Upper lobe of left lung (tissue), 6 donors: ENCODE results near the gene SOX13. TPM values are rescaled to one million over a fixed set of nuclear protein-coding genes. Genes with fewer than 3 reads are reported as not detected.

Source experiments
- ATAC-seq, 2 donors: fragments of 200-7000 bp; cut with Tn5 transposase; one replicate each; pipeline ENCODE4 v1.9.1; 2022; ENCODE audit warnings: mild to moderate bottlenecking in 2 of 2, moderate library complexity in 2 of 2; ENCODE audit not compliant: low FRiP score in 2 of 2
- DNase-seq, 2 donors: peaks; one replicate each; pipeline ENCODE4 v3.0.0-alpha.2; 2019 to 2020
- H3K27ac ChIP-seq, 4 donors: fragments of 200-600 bp; sonication (generic); one replicate each; pipeline ENCODE4 v1.5.1; 2016 to 2019
- H3K27me3 ChIP-seq, 4 donors: fragments of 200-600 bp; sonication (generic); one replicate each; pipeline ENCODE4 v1.5.1; 2017 to 2019
- H3K36me3 ChIP-seq, 4 donors: fragments of 200-600 bp; sonication (generic); one replicate each; pipeline ENCODE4 v1.5.1; 2016 to 2019
- H3K4me1 ChIP-seq, 4 donors: fragments of 200-600 bp; sonication (generic); one replicate each; pipeline ENCODE4 v1.5.1; 2018 to 2019
- H3K4me3 ChIP-seq, 4 donors: fragments of 200-600 bp; sonication (generic); one replicate each; pipeline ENCODE4 v1.5.1; 2017 to 2019; ENCODE audit warnings: mild to moderate bottlenecking in 2 of 4, moderate library complexity in 1 of 4
- H3K9me3 ChIP-seq, 4 donors: fragments of 200-600 bp; sonication (generic); one replicate each; pipeline ENCODE4 v1.5.1; 2018 to 2019
- CTCF ChIP-seq, 6 experiments: fragments of 450-650 bp in 4 of 6; fragments of 200-600 bp in 2 of 6; sonication (generic) in 2 of 6; IDR thresholded peaks; one replicate each; pipeline ENCODE4 v1.5.1; 2016 to 2019; ENCODE audit warnings: antibody characterized with exemption in 6 of 6
- EP300 ChIP-seq, 4 donors: sonication (generic); formaldehyde crosslinking; IDR thresholded peaks; one replicate each; pipeline ENCODE4 v1.5.1; 2017; ENCODE audit warnings: antibody characterized with exemption in 4 of 4, control low read depth in 2 of 4
- POLR2A ChIP-seq, 4 donors: fragments of 450-650 bp; IDR thresholded peaks; one replicate each; pipeline ENCODE4 v1.5.1; 2016 to 2017; ENCODE audit warnings: antibody characterized with exemption in 4 of 4, mild to moderate bottlenecking in 2 of 4
- POLR2AphosphoS5 ChIP-seq, 2 donors: sonication (generic); formaldehyde crosslinking; IDR thresholded peaks; one replicate each; pipeline ENCODE4 v1.5.1; 2017; ENCODE audit warnings: antibody characterized with exemption in 2 of 2
- WGBS, 2 donors: methylation state at CpG; one replicate each; pipeline ENCODE4 v1.1.5; 2017 to 2018; 5-methylcytosine and 5-hydroxymethylcytosine counted together
- total RNA-seq, 6 donors: library from RNA; depleted of rRNA in 4 of 6; stranded (reverse); fragments of >200 nt in 4 of 6; gene quantifications; one replicate each; pipeline versions ENCODE4 v1.1.0 to v1.2.1, GENCODE V29; 2016 to 2021
- donor health status: DM: no; HTN: no; CAD: no; lungs with moderate emphysema.
- donor health status: DM: no; HTN: yes; CAD: no; lungs with severe emphysema.

The SOX13 gene
- total RNA-seq, 6 donors from 2014 or later: 33.8 to 76.5 (median 63.9) TPM

DNA sequence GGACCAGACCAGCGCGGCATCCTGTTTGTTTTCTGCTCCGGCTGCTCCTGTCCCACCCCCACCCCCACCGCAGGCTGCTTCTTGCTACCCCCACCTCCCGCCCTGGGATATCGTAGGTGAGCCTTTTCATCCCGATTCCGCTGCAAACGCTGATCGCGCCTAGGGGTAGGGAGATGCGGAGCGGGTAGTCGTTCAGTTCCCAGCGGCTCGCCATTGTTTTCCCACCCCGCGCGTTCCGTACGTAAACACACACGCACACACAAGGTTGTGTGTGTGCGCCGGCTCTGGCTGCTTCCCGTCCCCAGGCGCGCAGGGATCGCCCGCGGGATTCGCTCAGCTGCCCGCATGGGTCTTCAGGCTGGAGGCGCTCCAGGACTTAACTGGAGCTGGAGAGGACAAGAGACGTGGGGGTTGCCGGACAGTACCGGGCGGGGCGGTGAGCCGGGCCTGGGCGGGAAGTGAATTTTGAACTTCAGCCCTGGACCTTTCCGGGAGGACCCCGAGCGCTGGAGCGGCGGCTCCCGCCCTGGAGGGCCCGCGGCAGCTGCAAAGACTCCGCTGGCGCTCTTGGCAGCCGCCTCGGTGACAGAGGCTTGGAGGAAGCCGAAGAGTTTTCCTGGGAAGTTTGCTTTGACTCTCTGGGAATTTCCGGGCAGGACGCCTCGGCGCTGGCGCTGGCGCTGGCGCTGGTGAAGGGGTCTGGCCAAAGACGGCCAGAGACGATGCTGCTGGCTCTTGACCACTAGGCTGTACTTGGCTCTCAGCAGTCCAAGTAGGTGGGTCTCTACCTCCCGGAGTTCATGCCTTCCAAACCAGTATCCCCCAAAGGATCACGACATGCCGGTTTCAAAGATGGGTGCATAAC lies 1.6 kb downstream of the SOX13 start:
- ATAC-seq (peak; percentile 52 to 56), DNase-seq (peak; percentile 66 to 93)
- Histone ChIP-seq H3K4me3 (peak overlapping the region; percentile 71 to 78 (median 76)), H3K4me1 (peaks cover 35 to 57% (median 50%) of the 10 kb centered on the region in 4 donors), H3K9me3 (no peaks in the 10 kb centered on the region), H3K36me3 (no peaks in the 10 kb centered on the region), H3K27ac (peak overlapping the region; percentile 85 to 92 (median 92)), H3K27me3 (peaks cover 0 to 7% (median 0%) of the 10 kb centered on the region in 4 donors)
- 1 to 2% methylated on average over 9 to 54 of the region's 65 CpGs for WGBS, 2 donors
- peak; percentile 49 to 55 for TF ChIP-seq POLR2AphosphoS5 (IDR thresholded peaks at IDR 0.05)
- peak in 1 of 4 donors; percentile 17 for TF ChIP-seq POLR2A (IDR thresholded peaks at IDR 0.05)
- peak in 1 of 6 experiments; percentile 17 for TF ChIP-seq CTCF (IDR thresholded peaks at IDR 0.05)
- no peak for TF ChIP-seq EP300 (IDR thresholded peaks at IDR 0.05)

GRCh38 chr1:204075139-204075521 lies 2.2 kb downstream of the SOX13 start:
- peak; percentile 12 to 32 for ATAC-seq
- peaks cover 41 to 63% (median 56%) of the 10 kb centered on the region in 4 donors for H3K4me1 ChIP-seq
- peak overlapping the region; percentile 85 to 92 (median 92) for H3K27ac ChIP-seq
- no peaks in the 10 kb centered on the region for H3K36me3 ChIP-seq
- TF ChIP-seq POLR2A (IDR thresholded peaks at IDR 0.05) (no peak), POLR2AphosphoS5 (IDR thresholded peaks at IDR 0.05) (no peak), EP300 (IDR thresholded peaks at IDR 0.05) (no peak), CTCF (IDR thresholded peaks at IDR 0.05) (no peak)
- no peaks in the 10 kb centered on the region for H3K9me3 ChIP-seq
- 0 to 18% methylated on average over 4 to 22 of the region's 31 CpGs for WGBS, 2 donors
- peak overlapping the region; percentile 71 to 78 (median 76) for H3K4me3 ChIP-seq
- peaks cover 0 to 7% (median 0%) of the 10 kb centered on the region in 4 donors for H3K27me3 ChIP-seq
- DNase-seq: peak in 1 of 2 donors; percentile 87

DNA sequence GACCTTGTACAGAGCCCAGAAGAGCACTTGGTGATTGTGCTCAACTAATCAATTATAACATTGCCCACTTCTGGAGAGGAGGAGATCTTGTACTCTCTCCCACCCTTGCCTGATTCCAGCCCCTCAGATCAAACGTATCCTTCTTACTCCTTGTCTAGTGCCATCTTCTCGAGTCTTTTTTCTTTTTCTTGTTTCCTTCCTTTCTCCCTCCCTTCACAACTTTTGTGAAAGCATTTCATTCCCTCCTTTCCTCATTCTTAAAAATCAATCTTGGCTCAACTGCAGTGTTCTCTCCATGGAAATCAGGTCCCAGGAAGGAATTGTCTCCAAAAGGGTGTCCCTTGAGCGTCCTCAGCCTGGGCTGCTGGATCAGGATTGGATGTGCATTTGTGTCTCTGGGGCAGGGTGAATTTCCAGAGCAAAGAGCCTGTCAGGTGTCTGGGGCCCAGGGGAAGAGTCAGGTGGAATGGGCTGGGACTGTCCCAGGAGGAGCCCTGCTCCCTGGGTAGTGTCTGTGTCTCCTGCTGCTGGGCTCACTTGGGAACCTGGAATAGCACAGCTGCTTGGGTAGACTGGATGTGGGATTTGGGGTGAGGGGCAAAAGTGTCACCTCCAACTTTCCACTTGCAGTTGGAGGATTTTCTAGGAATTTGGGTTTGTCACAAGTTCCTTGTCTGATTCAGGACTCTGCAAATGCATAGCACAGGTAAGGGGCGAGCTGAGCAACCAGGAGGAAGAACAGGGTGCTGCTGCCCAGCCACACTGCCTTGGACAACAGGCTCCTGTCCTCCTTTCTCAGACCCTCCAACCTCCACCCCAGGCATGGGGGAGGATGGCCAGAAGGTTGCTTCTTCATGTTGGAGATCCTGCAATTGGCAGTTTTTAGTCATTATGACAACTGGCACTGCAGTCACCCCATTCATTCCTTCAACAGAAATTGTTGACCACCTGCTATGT lies 3.3 kb downstream of the SOX13 start:
- no peaks in the 10 kb centered on the region for H3K9me3 ChIP-seq
- peaks cover 51 to 73% (median 67%) of the 10 kb centered on the region in 4 donors for H3K4me1 ChIP-seq
- ATAC-seq (no peak), DNase-seq (no peak)
- H3K27ac ChIP-seq: peak overlapping the region; percentile 85 to 92 (median 92)
- TF ChIP-seq POLR2A (IDR thresholded peaks at IDR 0.05): no peak
- no peak for TF ChIP-seq POLR2AphosphoS5 (IDR thresholded peaks at IDR 0.05)
- TF ChIP-seq CTCF (IDR thresholded peaks at IDR 0.05): no peak
- TF ChIP-seq EP300 (IDR thresholded peaks at IDR 0.05): no peak
- no peaks in the 10 kb centered on the region for H3K36me3 ChIP-seq
- peak overlapping the region; percentile 71 to 78 (median 76) for H3K4me3 ChIP-seq
- 38 to 65% methylated on average over 3 to 4 of the region's 4 CpGs for WGBS, 2 donors
- H3K27me3 ChIP-seq: peaks cover 0 to 7% (median 0%) of the 10 kb centered on the region in 4 donors

GRCh38 chr1:204076891-204077290 lies 4.0 kb downstream of the SOX13 start:
- DNase-seq: no peak
- WGBS, 2 donors: 74 to 79% methylated on average over 1 of the region's 1 CpG

More at GRCh38 chr1:204076891-204077290, 4.0 kb downstream of the SOX13 start:
- Histone ChIP-seq H3K4me1 (peaks cover 58 to 81% (median 74%) of the 10 kb centered on the region in 4 donors), H3K27ac (peak overlapping the region in 3 of 4 donors; percentile 11 to 92 (median 92)), H3K4me3 (peak overlapping the region in 1 of 4 donors; percentile 74), H3K36me3 (no peaks in the 10 kb centered on the region), H3K9me3 (no peaks in the 10 kb centered on the region), H3K27me3 (peaks cover 0 to 7% (median 0%) of the 10 kb centered on the region in 4 donors)
- TF ChIP-seq POLR2AphosphoS5 (IDR thresholded peaks at IDR 0.05) (no peak), CTCF (IDR thresholded peaks at IDR 0.05) (no peak), EP300 (IDR thresholded peaks at IDR 0.05) (no peak)
- ATAC-seq: no peak
